ENCODE results near the gene FGFR2. TPM values are rescaled to one million over a fixed set of nuclear protein-coding genes. Genes with fewer than 3 reads are reported as not detected.

Gene FGFR2
- total and polyA plus RNA-seq, 12 donors, result 0.09 to 0.81 (median 0.51) TPM

- Histone ChIP-seq H3K36me3 (no peaks in the 10 kb centered on the region), H3K4me3 (no peak overlapping the region), H3K4me1 (no peaks in the 10 kb centered on the region), H3K9me3 (no peaks in the 10 kb centered on the region), H3K27ac (no peak overlapping the region), H3K27me3 (peaks cover 0 to 13% (median 0%) of the 10 kb centered on the region in 7 donors)
- intact Hi-C loops (cut with DNase I), result no loop called here
- no peak for DNase-seq
- ATAC-seq, result no peak
- TF ChIP-seq CTCF (IDR thresholded peaks at IDR 0.05), result no peak
- WGBS, 2 donors, result 25 to 52% methylated on average over 4 of the region's 4 CpGs
Observed at GRCh38 chr10:121437596-121437995, 160.6 kb downstream of the FGFR2 start.

GRCh38 chr10:121436630-121437341 is 161.5 kb downstream of the FGFR2 start:
- WGBS, 2 donors, result 46 to 53% methylated on average over 5 of the region's 5 CpGs
- ATAC-seq (no peak), DNase-seq (no peak)
- Histone ChIP-seq H3K36me3 (no peaks in the 10 kb centered on the region), H3K4me1 (no peaks in the 10 kb centered on the region), H3K27me3 (peaks cover 0 to 20% (median 0%) of the 10 kb centered on the region in 7 donors), H3K27ac (no peak overlapping the region), H3K4me3 (no peak overlapping the region), H3K9me3 (no peaks in the 10 kb centered on the region)
- intact Hi-C loops (cut with DNase I), result no loop called here
- no peak for TF ChIP-seq CTCF (IDR thresholded peaks at IDR 0.05)

GRCh38 chr10:121436281-121436629 is 162.0 kb downstream of the FGFR2 start:
- no peaks in the 10 kb centered on the region for H3K9me3 ChIP-seq
- 80 to 87% methylated on average over 5 of the region's 5 CpGs for WGBS, 2 donors
- no peak for TF ChIP-seq CTCF (IDR thresholded peaks at IDR 0.05)

GRCh38 chr10:121435099-121435875 is 163.0 kb downstream of the FGFR2 start:
- DNase-seq (no peak), ATAC-seq (no peak)
- Histone ChIP-seq H3K27ac (no peak overlapping the region), H3K9me3 (no peaks in the 10 kb centered on the region), H3K4me3 (no peak overlapping the region), H3K4me1 (no peaks in the 10 kb centered on the region), H3K27me3 (peaks cover 0 to 21% (median 0%) of the 10 kb centered on the region in 7 donors), H3K36me3 (no peaks in the 10 kb centered on the region)
- 76 to 79% methylated on average over 9 of the region's 9 CpGs for WGBS, 2 donors
- intact Hi-C loops (cut with DNase I), result no loop called here
- no peak for TF ChIP-seq CTCF (IDR thresholded peaks at IDR 0.05)

More at GRCh38 chr10:121436281-121436629, 162.0 kb downstream of the FGFR2 start:
- ATAC-seq, result no peak
- Histone ChIP-seq H3K4me3 (no peak overlapping the region), H3K27me3 (peaks cover 0 to 21% (median 0%) of the 10 kb centered on the region in 7 donors), H3K4me1 (no peaks in the 10 kb centered on the region), H3K36me3 (no peaks in the 10 kb centered on the region), H3K27ac (no peak overlapping the region)
- intact Hi-C loops (cut with DNase I), result no loop called here
- DNase-seq, result no peak

All from heart right ventricle (tissue), 16 donors.